T-helper 1 cell treated with Interleukin-12 subunit alpha and Interleukin-12 subunit beta and Interleukin-4 antibody, amounts not matched to agents 30 ng/mL and 1 ng/mL, for 36 hours (primary cell): ENCODE data around the gene DOCK6. TPM values are rescaled to one million over a fixed set of nuclear protein-coding genes. Genes with fewer than 3 reads are reported as not detected.

Experiments used
- intact Hi-C: fragments of 100-400 bp; cut with micrococcal nuclease; formaldehyde crosslinking; loops from one replicate; pipeline ENCODE4 v1.15.1; 2024
- total RNA-seq: library from RNA; stranded (reverse); gene quantifications from 2 replicates; pipeline ENCODE4 v1.2.3, GENCODE V29; 2022

DOCK6 gene
- total RNA-seq, 1 donor from 2014 or later = 0.27 TPM

- intact Hi-C loops = no loop called here
Observed at GRCh38 chr19:11248852-11249251, 13.5 kb downstream of the DOCK6 start.

DNA sequence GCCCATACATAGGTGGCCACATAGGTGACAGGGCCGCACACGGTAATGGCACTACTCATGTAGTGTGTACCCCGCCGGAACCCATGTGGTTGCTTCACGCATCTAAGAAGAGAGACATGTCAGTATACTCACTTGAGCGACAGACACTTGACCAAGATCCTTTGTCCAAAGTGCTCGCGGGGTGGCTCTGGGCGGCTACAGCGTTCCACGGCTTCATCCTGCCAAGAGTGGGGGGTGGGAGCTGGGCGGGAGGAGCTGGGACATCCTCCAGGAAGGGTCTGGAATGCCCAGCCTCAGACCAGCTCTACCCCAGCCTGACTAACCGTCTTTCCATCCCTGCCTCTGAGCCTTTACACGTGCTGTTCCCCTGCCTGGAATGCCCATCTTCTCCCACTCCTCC lies 14.4 kb downstream of the DOCK6 start:
- intact Hi-C loops = no loop called here

DNA sequence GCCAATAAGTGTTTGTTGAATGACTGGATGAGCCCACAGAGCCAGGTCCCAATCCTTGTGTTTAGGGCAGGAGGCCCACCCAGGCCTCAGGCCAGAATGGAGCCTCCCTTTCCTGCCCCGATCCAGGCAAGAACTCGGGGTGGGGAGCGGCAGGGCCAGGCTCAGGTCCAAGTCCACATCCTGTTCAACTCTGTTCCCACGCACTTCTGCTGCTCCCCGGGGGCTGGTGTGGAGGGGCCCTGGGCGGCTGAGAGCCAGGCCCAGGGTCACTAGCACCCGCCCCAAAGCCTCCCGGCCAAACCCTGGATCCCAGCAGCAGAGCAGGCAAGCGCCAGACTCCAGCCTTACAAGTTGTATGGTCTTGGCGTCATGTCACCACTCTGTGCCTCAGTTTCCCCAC lies 14.9 kb downstream of the DOCK6 start:
- intact Hi-C loops = no loop called here

- intact Hi-C loops = no loop called here
Observed at GRCh38 chr19:11246941-11247340, 15.4 kb downstream of the DOCK6 start.

DNA sequence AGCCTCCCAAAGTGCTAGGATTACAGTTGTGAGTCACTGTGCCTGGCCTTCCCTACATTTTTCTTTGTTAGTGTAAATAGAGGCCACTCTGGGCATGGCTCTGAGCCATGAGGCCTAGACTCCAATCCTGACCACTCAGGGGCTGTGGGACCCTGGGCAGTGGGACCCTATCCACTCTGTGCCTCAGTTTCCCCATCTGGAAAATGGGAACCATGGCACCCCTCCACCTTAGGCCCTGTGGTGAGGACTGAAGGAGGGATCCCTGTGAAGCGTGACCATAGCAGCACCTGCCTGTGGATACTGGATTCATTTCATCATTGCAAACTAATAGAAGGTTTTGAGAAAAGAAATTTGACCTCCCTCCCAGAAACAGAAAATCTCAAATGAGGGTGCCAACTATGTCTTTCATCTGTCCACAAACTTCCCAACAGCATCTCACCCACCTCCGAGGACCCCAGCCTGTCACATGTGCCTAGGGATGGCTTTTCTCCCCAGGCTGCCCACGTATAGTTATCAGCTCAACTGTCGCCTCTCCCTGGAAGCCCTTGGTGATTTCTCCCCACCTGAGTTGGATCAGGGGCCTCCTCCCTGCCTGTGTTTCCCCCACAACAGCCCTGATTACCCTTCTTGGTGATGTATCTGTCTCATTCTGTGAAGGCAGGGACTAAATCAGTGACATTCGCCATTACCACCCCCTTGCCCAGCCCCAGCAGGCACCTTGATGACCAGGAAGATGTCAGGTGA lies 17.3 kb downstream of the DOCK6 start:
- intact Hi-C loops = no loop called here

GRCh38 chr19:11243798-11244169 lies 18.5 kb downstream of the DOCK6 start:
- intact Hi-C loops = no loop called here

DNA sequence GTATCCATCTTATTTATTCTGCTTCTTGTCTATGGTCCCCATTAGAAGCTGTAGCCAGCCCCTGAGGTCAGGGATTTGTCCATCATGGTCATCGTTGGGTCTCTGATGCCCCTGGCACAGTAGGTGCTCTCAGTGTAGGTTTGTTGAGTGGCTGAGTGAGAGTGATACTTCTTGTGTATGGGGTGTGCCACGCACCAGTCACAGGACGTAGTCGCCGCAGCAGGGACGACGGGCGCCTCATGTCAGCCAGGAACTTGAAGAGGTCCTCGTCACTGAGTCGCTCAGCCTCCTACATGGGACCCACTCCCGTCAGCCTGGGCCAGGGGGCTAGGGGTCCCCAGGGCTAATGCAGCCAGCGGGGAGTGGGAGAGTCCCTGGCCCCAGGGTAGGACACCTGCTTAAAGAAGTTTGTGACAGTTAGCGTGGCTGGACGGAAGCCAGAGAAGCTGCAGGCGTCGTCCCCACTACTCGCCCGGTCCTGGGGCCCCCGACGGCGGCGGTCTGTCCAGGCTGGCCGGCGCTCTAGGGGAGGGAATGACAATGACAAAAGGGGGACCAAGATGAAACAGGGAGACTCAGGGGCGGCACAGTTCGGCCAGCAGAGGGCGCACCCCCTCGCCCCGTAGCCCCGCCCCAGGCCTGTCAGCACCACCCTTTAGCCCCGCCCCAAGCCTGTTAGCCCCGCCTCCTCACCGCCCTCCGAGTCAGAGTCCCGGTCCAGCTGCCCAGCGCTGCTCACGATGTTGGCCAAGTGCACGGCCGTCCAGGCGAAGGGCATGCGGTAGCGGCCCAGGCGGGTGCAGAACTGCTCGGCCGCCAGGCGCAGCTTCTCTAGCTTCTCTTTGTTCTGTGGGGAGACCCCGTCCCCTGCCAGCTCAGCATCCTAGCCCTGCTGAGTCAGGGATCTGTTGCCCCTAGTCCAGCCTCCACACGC lies 19.2 kb downstream of the DOCK6 start:
- intact Hi-C loops = no loop called here

- intact Hi-C loops = no loop called here
Observed at GRCh38 chr19:11242025-11242424, 20.3 kb downstream of the DOCK6 start.

- intact Hi-C loops = no loop called here
Observed at GRCh38 chr19:11240008-11240444, 22.3 kb downstream of the DOCK6 start.

DNA sequence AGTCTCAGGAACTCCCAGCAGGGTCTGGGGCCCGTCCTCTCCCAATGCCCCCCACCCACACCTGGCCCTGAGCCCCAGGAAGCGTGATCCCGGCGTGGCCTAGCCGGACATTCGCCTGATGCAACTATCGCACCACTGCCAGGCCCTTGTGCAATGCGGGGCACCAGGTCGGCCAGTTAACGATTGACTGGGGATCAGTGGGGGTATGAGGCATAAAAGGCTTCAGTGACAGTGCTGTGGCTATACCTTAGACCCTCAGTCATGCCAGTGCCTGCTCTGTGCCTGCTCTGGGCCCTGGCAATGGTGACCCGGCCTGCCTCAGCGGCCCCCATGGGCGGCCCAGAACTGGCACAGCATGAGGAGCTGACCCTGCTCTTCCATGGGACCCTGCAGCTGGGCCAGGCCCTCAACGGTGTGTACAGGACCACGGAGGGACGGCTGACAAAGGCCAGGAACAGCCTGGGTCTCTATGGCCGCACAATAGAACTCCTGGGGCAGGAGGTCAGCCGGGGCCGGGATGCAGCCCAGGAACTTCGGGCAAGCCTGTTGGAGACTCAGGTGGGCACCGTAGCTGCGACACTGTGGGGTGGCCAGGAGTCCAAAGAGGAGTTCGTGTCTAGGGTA lies 22.8 kb downstream of the DOCK6 start, which contains the start of gene ANGPTL8:
Gene ANGPTL8, plus strand, starts transcription at position 243 of the 624 bp plus-strand sequence. Its CDS starts 19 bp downstream, at position 262.
- intact Hi-C loops = no loop called here

DNA sequence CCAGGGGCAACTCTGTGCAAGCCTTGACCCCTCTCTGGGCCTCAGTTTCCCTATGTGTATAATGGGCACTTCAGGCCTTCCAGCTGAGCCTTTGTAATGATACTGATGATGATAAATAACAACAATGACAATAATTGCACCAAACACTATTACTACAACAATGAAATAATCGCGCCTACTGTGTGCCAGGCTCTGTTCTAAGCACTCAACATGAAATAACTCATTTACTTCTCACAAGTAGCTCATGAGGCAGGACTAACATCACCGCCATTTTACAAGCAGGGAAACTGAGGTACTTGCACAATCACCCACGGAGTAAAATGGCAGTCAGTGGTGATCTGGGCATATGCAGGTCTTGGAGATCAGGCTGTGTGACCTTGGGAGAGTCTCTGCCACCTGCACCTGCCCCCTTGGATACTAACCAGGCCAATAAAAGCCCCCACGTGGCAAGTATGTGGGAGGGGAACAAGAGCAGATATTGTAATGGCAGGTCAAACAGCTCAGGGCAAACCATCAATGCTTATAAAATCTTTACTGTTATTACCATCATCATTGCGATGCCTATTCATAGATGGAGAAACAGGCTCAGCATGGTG lies 23.4 kb downstream of the DOCK6 start:
- intact Hi-C loops = no loop called here

- intact Hi-C loops = no loop called here
Observed at GRCh38 chr19:11238041-11238440, 24.3 kb downstream of the DOCK6 start.

DNA sequence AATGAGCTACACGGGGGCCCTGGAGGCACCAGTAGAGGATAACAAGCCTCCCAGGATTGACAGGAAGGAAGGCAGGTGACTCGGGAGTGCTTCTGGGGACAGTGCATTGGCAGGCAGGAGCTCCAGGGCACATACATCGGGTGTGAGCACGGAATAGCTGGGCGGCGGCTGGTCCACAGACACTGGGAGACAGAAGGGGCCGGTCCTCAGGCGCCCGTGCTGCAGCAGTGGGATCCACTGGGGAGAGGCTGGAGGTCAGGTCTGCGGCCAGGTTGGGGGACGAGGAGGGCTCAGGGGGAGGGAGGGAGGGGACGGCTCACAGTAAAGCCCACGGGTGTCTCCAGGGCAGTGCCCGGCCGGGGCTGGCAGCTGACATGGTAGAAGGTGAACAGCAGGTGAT lies 25.0 kb downstream of the DOCK6 start:
- intact Hi-C loops = no loop called here

- intact Hi-C loops = no loop called here
Observed at GRCh38 chr19:11236324-11237301, 25.7 kb downstream of the DOCK6 start.

DNA sequence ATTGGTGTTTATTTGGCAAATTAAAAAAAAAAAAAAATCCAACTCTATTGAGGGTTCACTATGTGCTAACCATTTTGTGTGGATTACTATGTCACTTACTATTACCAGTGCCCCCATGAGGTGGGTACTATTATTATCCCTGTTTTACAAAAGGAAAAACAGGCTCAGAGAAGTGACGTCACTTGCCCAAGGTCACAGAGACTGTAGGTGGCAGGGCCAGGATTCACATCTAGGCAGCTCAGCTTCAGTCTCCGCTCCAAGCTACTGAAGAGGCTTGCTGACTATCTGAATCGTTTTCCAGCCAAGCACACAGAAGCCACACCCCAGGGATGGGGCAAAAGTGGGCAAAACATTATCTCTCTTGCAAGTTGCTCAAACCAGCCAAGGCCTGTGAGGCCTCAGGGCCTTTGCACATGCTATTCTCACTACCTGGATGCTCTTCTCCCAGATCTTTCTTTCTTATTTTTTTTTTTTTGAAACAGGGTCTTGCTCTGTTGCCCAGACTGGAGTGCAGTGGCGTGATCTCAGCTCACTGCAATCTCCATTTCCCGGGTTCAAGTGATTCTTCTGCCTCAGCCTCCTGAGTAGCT lies 27.7 kb downstream of the DOCK6 start:
- intact Hi-C loops = no loop called here

- intact Hi-C loops = no loop called here
Observed at GRCh38 chr19:11233073-11233472, 29.3 kb downstream of the DOCK6 start.

DNA sequence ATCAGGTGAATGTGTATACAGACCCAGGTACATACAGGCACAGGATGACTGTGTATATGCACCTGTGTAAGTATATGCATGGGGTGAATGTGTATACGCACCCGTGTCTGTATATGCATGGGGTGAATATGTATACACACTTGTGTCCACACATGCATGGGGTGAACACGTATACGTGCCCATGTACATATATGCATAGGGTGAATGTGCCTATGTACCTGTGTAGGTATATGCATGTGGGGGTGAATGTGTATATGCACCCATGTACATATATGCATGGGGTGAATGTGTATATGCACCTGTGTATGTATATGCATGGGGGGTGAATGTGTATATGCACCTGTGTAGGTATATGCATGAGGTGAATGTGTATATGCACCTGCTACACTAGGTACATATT lies 29.8 kb downstream of the DOCK6 start:
- intact Hi-C loops = no loop called here

DNA sequence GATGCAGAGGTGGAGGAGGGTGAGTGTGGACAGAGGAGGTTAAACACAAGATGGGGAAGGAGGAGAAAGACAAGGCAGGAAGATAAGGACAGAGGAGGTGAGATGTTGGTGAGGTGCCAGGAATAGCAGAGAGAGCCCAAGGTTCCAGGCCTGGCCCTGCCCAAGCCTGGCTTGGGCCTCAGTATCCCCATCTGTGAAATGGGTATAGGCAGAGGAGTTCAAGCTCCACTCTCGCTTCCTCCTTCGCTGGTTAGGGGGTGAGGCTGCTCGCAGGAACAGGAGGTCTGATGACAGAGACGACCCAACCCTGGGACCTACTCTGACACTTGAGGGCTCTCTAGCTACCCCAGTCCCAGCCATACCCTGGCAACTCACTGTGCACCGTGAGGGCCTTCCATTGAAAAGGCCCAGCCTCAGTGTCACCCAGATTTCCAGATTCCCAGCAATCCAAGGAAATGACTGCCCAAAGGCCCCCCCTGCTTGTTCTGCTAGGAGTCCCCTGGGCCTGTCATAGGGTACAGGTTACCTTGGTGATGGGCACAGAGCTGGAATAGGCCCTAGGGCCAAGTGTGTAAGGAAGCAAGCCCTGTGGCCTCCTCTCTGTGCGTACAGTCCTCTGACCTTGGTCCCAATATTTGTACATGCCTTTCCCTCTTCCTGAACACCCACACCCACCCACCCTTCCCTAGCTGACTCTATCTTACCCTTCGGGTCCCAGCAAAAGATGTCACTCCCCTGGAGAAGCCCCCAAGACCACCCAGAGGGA lies 31.5 kb downstream of the DOCK6 start:
- intact Hi-C loops = no loop called here

GRCh38 chr19:11227195-11227886 lies 35.0 kb downstream of the DOCK6 start:
- intact Hi-C loops = no loop called here
